ENCODE data around the gene KLHL29.

The KLHL29 gene

GRCh38 chr2:23600346-23600745, 215.4 kb downstream of the KLHL29 start:
- DNase-seq, result no peak

- DNase-seq, result no peak
These were observed 216.5 kb downstream of the KLHL29 start for GRCh38 chr2:23601301-23601965.

- DNase-seq, result peak; percentile 70
These were observed 217.1 kb downstream of the KLHL29 start for GRCh38 chr2:23602116-23602515.

- DNase-seq, result no peak
These were observed 218.2 kb downstream of the KLHL29 start for GRCh38 chr2:23603156-23603555.

- DNase-seq, result no peak
These were observed 218.6 kb downstream of the KLHL29 start for GRCh38 chr2:23603581-23603980.

GRCh38 chr2:23604731-23605130, 219.8 kb downstream of the KLHL29 start:
- no peak for DNase-seq

- DNase-seq, result no peak
These were observed 220.3 kb downstream of the KLHL29 start for GRCh38 chr2:23605236-23605635.

- DNase-seq, result no peak
These were observed 221.2 kb downstream of the KLHL29 start for GRCh38 chr2:23606196-23606595.

- DNase-seq, result no peak
These were observed 222.0 kb downstream of the KLHL29 start for GRCh38 chr2:23606968-23607367.

GRCh38 chr2:23607925-23608324, 222.9 kb downstream of the KLHL29 start:
- no peak for DNase-seq

- DNase-seq, result no peak
These were observed 224.3 kb downstream of the KLHL29 start for GRCh38 chr2:23609254-23609653.

- no peak for DNase-seq
These were observed 226.9 kb downstream of the KLHL29 start for GRCh38 chr2:23611839-23612238.

- DNase-seq, result no peak
These were observed 229.7 kb downstream of the KLHL29 start for GRCh38 chr2:23614701-23615100.

- no peak for DNase-seq
These were observed 230.4 kb downstream of the KLHL29 start for GRCh38 chr2:23615216-23616020.

GRCh38 chr2:23616630-23617029, 231.7 kb downstream of the KLHL29 start:
- DNase-seq, result no peak

- peak; percentile 33 for DNase-seq
These were observed 232.3 kb downstream of the KLHL29 start for GRCh38 chr2:23617167-23617810.

- DNase-seq, result no peak
These were observed 232.8 kb downstream of the KLHL29 start for GRCh38 chr2:23617811-23618215.

- DNase-seq, result no peak
These were observed 233.3 kb downstream of the KLHL29 start for GRCh38 chr2:23618265-23618664.

- DNase-seq, result no peak
These were observed 234.0 kb downstream of the KLHL29 start for GRCh38 chr2:23618794-23619530.

GRCh38 chr2:23619941-23620340, 235.0 kb downstream of the KLHL29 start:
- DNase-seq, result no peak

GRCh38 chr2:23620841-23621341, 235.9 kb downstream of the KLHL29 start:
- no peak for DNase-seq

- no peak for DNase-seq
These were observed 236.6 kb downstream of the KLHL29 start for GRCh38 chr2:23621616-23622015.

- no peak for DNase-seq
These were observed 237.5 kb downstream of the KLHL29 start for GRCh38 chr2:23622466-23622865.

All from amniotic stem cell (primary cell).